HepG2 (cell line): ENCODE results near the gene TNFRSF6B. TPM values are rescaled to one million over a fixed set of nuclear protein-coding genes. Genes with fewer than 3 reads are reported as not detected.

Experiments used
- ATF6 ChIP-seq: sonication (generic); formaldehyde crosslinking; conservative IDR thresholded peaks from 2 replicates; pipeline ENCODE4 v1.4.0; 2020; ENCODE audit warnings: missing genetic modification reagents
- CBX5 ChIP-seq: sonication (generic); formaldehyde crosslinking; IDR thresholded peaks from 2 replicates; pipeline ENCODE4 v1.4.0; 2020; ENCODE audit warnings: missing genetic modification reagents, borderline replicate concordance
- FOXO1 ChIP-seq: sonication (generic); formaldehyde crosslinking; IDR thresholded peaks from 2 replicates; pipeline ENCODE4 v1.4.0; 2020; ENCODE audit warnings: missing genetic modification reagents
- HNF1A ChIP-seq, 2 experiments: sonication (generic) in 1 of 2; formaldehyde crosslinking in 1 of 2; IDR thresholded peaks; 2 replicates each; pipeline versions ENCODE4 v1.4.0 to v1.6.1; 2016 to 2020; ENCODE audit warnings: borderline replicate concordance in 1 of 2, low read depth in 1 of 2, mild to moderate bottlenecking in 1 of 2, missing genetic modification reagents in 1 of 2
- KAT8 ChIP-seq: IDR thresholded peaks from 2 replicates; pipeline ENCODE4 v1.6.1; 2016; ENCODE audit warnings: missing genetic modification reagents, missing compliant biosample characterization
- KLF13 ChIP-seq: sonication (generic); formaldehyde crosslinking; IDR thresholded peaks from 2 replicates; pipeline ENCODE4 v1.4.0; 2020; ENCODE audit warnings: mild to moderate bottlenecking, missing genetic modification reagents
- NCOA5 ChIP-seq: sonication (generic); formaldehyde crosslinking; IDR thresholded peaks from 2 replicates; pipeline ENCODE4 v1.4.0; 2020; ENCODE audit warnings: missing genetic modification reagents
- PCBP2 ChIP-seq: fragments of 200-400 bp; formaldehyde crosslinking; optimal IDR thresholded peaks from 2 replicates; pipeline ENCODE3; 2018; ENCODE audit warnings: low read length, low read depth; ENCODE audit not compliant: poor library complexity, severe bottlenecking
- RARG ChIP-seq: sonication (generic); formaldehyde crosslinking; IDR thresholded peaks from 2 replicates; pipeline ENCODE4 v1.4.0; 2020; ENCODE audit warnings: low read depth, mild to moderate bottlenecking, missing genetic modification reagents
- RCOR2 ChIP-seq: IDR thresholded peaks from 2 replicates; pipeline ENCODE4 v1.6.1; 2016; ENCODE audit warnings: missing biosample characterization, missing genetic modification reagents
- THAP9 ChIP-seq: sonication (generic); formaldehyde crosslinking; IDR thresholded peaks from 2 replicates; pipeline ENCODE4; 2020; ENCODE audit warnings: missing genetic modification reagents, mild to moderate bottlenecking, borderline replicate concordance
- WIZ ChIP-seq: sonication (generic); formaldehyde crosslinking; IDR thresholded peaks from 2 replicates; pipeline ENCODE4 v1.5.1; 2020; ENCODE audit warnings: mild to moderate bottlenecking, missing genetic modification reagents
- ZNF20 ChIP-seq: sonication (generic); formaldehyde crosslinking; IDR thresholded peaks from 2 replicates; pipeline ENCODE4 v1.4.0; 2020; ENCODE audit warnings: mild to moderate bottlenecking, moderate library complexity, missing genetic modification reagents
- ZNF224 ChIP-seq: sonication (generic); formaldehyde crosslinking; IDR thresholded peaks from 2 replicates; pipeline ENCODE4 v1.5.0; 2020; ENCODE audit warnings: mild to moderate bottlenecking, missing genetic modification reagents
- ZNF629 ChIP-seq: sonication (generic); formaldehyde crosslinking; conservative IDR thresholded peaks from 2 replicates; pipeline ENCODE4 v1.5.0; 2020; ENCODE audit warnings: missing genetic modification reagents
- ZNF746 ChIP-seq: sonication (generic); formaldehyde crosslinking; IDR thresholded peaks from 2 replicates; pipeline ENCODE4 v1.8.0; 2022; ENCODE audit warnings: mild to moderate bottlenecking, missing genetic modification reagents
- polyA plus RNA-seq, 8 experiments: library from polyadenylated mRNA; depleted of rRNA in 3 of 8; stranded (reverse) in 7 of 8; unstranded in 1 of 8; fragments of >200 nt; fragmentation: Illumina TruSeq in 4 of 8; extraction: Trizol in 4 of 8; gene quantifications; 2 replicates each; pipeline versions ENCODE4 v1.2.1 to v1.2.3, GENCODE V29; 2011 to 2016; ENCODE audit warnings: low read depth in 4 of 8, missing spikeins in 1 of 8, mixed read lengths in 1 of 8; ENCODE audit not compliant: insufficient read depth in 1 of 8
- total RNA-seq, 5 experiments: library from RNA; depleted of rRNA; stranded (reverse); fragments of >200 nt; fragmentation: Illumina TruSeq; extraction: Trizol; gene quantifications; 2 replicates each; pipeline ENCODE4 v1.2.3, GENCODE V29; 2016; ENCODE audit warnings: low read depth in 1 of 5
- TF ChIP-seq, protein P1 (sequence below): sonication (generic); formaldehyde crosslinking; IDR thresholded peaks from 2 replicates; pipeline ENCODE4 v1.5.1; 2020; ENCODE audit warnings: missing genetic modification reagents, mild to moderate bottlenecking, borderline replicate concordance

Gene TNFRSF6B
- total and polyA plus RNA-seq, 2 of the 13 experiments (the other 11 are each of a cell fraction or from before 2014, with no cell fraction given) = 0.24 TPM; not detected in 1

GRCh38 chr20:63738687-63739129, 42.3 kb downstream of the TNFRSF6B start (continued):
- no peak for TF ChIP-seq HNF1A (IDR thresholded peaks at IDR 0.05; ENCODE audit: low read depth)
- TF ChIP-seq HNF1A (CRISPR knock-in tag; IDR thresholded peaks at IDR 0.05; ENCODE audit: borderline replicate concordance) = no peak
- TF ChIP-seq ZNF629 (CRISPR knock-in tag) = 0 out of 2 replicates have a peak, but pooled peaks have one; percentile 1
- TF ChIP-seq KAT8 (CRISPR knock-in tag) = no peak
- peak; percentile 13; the same call in 1 of the 2 replicates for TF ChIP-seq RCOR2 (CRISPR knock-in tag)
- TF ChIP-seq WIZ (CRISPR knock-in tag) = no peak
- TF ChIP-seq ZNF224 (CRISPR knock-in tag) = no peak; the same call in 1 of the 2 replicates
- TF ChIP-seq FOXO1 = no peak
- peak; percentile 56; the same call in 1 of the 2 replicates for TF ChIP-seq THAP9 (CRISPR knock-in tag)
- TF ChIP-seq ZNF746 (CRISPR knock-in tag) = no peak
- peak; percentile 95 for TF ChIP-seq RARG (CRISPR knock-in tag)
- peak; percentile 8; the same call in 1 of the 2 replicates for TF ChIP-seq NCOA5
- TF ChIP-seq PCBP2 = peak; percentile 15
- TF ChIP-seq, protein P1, sequence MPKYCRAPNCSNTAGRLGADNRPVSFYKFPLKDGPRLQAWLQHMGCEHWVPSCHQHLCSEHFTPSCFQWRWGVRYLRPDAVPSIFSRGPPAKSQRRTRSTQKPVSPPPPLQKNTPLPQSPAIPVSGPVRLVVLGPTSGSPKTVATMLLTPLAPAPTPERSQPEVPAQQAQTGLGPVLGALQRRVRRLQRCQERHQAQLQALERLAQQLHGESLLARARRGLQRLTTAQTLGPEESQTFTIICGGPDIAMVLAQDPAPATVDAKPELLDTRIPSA (CRISPR knock-in tag) = no peak
- 0 out of 2 replicates have a peak, but pooled peaks have one; percentile 2 for TF ChIP-seq CBX5 (CRISPR knock-in tag)
- TF ChIP-seq ZNF20 (CRISPR knock-in tag) = peak; percentile 70
- TF ChIP-seq ATF6 = peak; percentile 20; the same call in 1 of the 2 replicates
- TF ChIP-seq KLF13 = peak; percentile 2; the same call in 1 of the 2 replicates
